Right hindlimb (tissue), 1 donor: Measurements from ENCODE around the gene POLN.
A peak's percentile ranks its signal among the peaks of the same experiment; 100 is the strongest.

ENCODE experiments used
- DNase-seq: peaks from one replicate; pipeline ENCODE4 v3.0.0-alpha.2; 2018

Gene POLN

DNA sequence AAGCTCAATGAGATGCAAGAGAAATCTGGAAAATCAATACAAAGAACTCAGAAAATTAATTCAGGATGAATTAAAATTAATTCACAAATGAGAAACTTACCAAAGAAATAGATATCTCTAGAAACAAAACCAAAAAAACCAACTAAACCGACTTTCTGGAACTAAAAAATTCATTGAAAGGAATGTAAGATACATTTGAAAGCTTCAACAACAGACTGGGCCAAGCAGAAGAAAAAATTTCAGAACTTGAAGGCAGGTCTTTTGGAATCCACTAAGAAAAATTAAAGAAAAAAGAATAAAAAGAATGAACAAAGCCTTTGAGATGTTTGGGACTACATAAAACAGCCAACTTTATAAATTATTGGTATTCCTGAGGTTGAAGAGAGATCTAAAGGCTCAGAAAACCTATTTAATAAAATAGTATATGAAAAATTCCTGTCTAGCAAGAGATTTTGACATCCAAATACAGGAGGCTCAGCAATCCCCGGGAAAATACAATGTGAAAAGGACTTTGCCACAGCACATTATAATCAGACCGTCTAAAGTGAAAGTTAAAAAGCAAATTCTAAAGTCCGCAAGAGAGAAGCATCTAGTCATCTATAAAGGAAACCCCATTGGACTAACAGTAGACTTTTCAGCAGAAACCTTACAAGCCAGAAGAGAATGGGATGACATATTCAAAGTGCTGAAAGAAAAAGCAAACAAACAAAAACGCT, 138.6 kb downstream of the POLN start:
- no peak for DNase-seq

GRCh38 chr4:2102045-2102883, 139.7 kb downstream of the POLN start:
- no peak for DNase-seq

GRCh38 chr4:2101346-2102044, 140.4 kb downstream of the POLN start:
- DNase-seq: no peak

DNA sequence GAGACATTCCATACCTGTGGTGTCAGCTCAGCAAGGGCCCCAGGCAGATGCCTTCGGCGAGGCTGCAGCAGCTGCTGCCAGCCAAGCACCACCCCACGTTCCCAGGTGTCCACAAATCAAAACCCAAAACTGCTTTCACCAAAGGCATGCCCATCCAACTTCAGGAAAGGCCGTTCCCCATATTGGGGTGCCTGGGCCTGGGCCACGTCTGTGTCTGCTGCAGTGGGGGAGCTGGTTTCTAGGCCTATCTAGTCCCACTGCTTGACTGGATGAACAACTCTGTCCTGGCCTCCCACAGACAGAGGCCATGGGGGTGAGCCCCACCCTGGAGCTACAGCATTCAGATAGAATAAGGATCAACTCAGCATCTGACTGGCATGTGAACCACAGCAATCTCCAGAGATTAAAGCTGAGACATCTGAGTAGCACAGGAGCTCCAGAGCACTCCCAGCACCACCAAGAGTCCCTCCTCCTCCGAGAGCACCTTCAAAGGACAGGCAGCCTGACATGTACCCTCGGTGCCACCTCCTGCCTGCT, 145.8 kb downstream of the POLN start:
- no peak for DNase-seq

DNA sequence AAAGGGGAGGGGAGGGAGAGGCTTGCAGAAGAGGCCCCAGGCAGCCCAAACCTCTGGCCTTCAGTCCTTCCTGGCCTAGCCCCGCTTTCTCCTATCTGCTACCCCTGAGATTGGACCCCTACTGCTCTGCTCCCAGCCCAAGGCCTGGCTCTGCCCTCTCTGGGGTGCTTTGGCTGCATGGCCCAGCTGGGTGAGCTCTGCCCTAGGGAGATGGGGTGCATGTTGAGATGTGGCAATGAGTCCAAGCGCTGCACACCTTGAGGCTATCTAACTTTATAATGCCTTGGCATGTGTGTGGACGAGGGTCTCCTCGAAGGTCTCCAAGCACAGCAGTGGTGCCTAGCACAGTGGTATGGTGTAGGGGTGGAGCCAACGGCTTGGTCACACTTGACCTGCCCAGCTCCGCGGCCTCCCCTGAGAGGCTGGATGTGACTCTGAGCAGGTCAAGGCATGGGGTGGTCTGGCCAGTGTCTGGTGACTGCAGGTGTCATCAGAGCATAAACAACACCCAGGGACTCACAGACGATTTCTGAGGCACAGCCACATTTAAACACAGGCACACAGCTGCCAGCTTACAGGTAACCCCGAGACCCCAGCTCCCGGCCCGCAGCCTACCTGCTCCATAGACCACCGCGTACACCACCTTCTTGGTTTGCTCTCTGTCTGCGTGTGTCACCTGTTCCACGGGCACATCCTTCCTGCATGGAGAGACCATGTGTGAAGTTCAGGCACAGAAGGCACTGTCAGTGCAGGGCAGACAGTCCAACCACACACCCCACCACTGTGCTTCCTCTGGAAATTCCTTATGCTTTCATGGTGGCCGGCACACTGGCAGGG, 146.5 kb downstream of the POLN start:
- no peak for DNase-seq

DNA sequence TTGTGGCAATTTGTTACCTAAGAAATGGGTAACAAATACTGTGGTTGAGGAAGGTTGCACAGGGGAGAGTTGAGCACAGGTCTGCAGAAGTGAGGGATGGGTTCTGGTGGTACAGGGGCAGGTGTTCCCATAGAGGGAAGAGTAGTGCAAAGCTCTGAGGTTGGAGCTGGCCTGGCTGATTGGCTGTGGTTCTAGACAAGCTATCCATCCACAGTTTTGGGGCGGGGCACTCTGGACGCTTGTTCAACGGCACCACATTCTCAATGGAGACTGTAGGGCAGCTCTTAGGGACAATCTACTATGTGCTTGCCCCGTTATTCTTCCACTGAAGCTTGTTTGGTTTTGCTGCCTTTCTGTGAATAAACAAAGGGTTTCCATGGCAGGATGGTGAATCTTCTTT, 147.4 kb downstream of the POLN start:
- DNase-seq: no peak

DNA sequence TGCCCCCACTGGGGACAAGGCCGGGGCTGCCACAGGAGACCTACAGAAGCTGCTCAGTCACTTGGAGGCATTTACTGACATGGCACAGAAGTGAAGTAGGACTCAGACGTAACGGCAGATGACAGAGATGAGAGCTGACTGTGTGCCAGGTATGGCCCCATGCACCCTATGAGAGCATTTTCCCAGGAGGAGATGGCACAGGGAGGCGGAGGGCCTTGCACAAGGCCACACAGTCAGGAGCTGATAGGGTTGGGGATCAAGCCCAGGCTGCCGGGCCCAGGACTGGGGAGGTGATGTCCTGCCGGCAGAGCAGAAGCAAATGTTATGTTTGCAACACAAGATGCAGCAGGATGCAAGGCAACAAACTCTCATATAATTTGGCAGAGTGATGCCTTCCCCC, 148.7 kb downstream of the POLN start:
- DNase-seq: no peak

GRCh38 chr4:2092669-2093053, 149.3 kb downstream of the POLN start:
- no peak for DNase-seq

DNA sequence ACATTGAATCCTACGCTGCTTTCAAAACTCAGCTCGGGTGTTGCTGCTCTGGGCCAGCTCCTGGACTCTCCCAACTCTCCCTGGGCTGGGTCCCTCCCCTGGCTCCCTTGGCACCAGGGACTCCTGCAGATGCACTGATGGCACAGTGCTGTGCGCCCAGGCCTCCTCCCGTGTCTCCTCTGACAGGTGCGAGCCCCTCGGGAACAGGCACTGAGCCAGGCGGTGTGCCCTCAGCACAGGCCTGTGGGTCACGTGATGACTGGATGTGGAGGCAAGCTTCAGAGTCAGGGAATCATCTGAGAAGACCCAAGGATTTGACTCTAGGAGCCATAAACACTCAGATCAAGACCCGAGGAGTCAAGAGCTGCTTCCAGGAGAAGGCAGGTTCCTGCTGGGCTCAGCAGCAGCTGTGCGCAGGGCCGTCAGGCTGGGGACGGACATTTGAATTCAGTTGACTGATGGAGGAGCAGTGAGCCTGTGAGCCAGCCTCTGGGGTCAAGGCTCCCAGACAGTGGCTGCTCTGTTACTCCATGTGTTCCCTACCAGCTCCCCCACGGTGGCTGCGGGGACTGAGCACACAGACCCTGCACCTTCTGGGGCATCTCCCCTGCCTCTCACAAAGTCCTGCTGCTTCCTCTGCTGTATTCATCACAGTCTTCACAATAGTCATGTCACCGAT, 149.8 kb downstream of the POLN start:
- no peak for DNase-seq

- no peak for DNase-seq
These were observed 151.3 kb downstream of the POLN start for GRCh38 chr4:2090642-2091041.

GRCh38 chr4:2089222-2089621, 152.7 kb downstream of the POLN start:
- no peak for DNase-seq

- no peak for DNase-seq
These were observed 154.8 kb downstream of the POLN start for GRCh38 chr4:2087170-2087569.

DNA sequence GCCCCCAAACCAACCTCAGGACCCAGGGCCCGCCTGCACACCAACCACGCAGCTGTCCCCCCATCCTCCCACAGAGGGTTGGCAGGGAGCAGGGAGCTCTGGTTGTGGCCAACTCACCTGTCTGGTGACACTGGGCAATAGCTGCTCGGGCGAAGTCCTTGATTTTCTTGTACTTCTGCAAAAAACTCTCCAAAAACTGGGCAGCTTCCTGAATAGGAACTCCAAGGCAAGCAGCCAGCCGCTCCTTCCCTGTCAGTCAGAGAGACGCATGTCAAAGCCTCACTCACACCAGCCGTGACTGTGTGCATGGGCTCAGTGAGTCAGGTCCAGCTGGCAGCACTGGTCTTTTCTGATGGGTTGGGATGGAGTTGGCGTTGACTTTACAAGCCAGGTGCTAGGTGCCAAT, 156.4 kb downstream of the POLN start:
- peak; percentile 15 for DNase-seq

- no peak for DNase-seq
These were observed 157.6 kb downstream of the POLN start for GRCh38 chr4:2084316-2084715.

DNA sequence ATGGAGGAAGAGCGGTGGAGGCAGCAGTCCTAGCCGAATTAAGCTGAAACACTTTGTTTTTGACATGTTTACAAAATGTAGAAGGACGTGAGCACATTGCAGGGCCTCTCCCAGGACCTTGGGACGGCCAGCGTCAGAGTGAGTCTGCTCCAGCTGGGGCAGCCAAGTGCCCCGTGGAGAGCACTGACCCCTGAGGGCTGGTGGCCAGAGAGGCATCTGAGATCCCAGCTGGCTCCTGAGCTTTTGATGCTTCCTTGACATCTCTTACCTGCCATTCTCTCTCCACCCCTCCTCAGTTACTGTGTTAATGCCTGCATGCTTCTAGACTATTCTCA, 158.1 kb downstream of the POLN start:
- DNase-seq: no peak

- DNase-seq: no peak
These were observed 158.7 kb downstream of the POLN start for GRCh38 chr4:2083116-2083825.

DNA sequence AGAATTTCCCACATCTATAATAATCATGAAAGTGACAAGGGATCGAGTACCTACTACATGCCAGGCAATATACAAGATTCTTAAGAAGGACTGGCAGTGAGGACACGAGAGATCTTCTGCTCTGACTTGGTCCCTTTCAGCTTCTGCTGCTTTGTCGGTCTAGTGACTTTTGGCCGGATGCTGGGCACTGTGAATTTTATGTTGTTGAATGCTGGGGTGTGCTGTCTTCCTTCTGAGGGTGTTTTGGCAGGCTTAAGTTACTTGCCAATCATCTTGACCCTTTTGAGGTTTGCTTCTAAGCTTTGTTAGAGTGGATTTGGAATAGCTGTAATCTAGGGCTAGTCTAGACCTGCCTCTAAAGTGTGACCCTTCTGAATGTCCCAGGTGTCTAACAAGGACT, 159.3 kb downstream of the POLN start:
- DNase-seq: no peak

- no peak for DNase-seq
These were observed 159.8 kb downstream of the POLN start for GRCh38 chr4:2082118-2082517.

- DNase-seq: no peak
These were observed 160.4 kb downstream of the POLN start for GRCh38 chr4:2081540-2081939.

- no peak for DNase-seq
These were observed 161.3 kb downstream of the POLN start for GRCh38 chr4:2080429-2081300.
